ENCODE results near the gene POP5. TPM values are rescaled to one million over a fixed set of nuclear protein-coding genes. Genes with fewer than 3 reads are reported as not detected.

The POP5 gene
- total and polyA plus RNA-seq, 4 donors, result 20.0 to 37.1 (median 24.0) TPM

DNA sequence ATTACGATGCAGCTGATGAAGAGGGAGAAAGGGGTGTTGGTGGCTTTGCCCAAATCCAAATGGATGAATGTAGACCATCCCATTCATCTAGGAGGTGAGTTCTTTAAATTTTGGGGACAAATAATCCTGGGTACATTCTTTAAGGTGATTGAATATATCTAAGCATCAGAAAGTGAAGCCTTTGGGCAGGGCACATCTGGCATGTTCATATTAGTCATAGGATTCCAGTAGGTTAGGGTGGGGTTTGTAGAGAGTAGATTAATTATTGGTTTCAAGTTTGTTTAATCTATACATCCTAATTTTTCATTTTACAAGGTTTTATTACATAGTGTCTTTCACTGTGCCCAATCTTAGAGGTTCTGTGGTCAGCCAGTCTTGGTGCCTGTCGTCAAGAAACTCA is 23.6 kb downstream of the POP5 start:
- 93% methylated on average over 2 of the region's 2 CpGs for WGBS
- no peaks in the 10 kb centered on the region for H3K27me3 ChIP-seq (ENCODE audit: control insufficient read depth in 4 of 4, insufficient read depth in 4 of 4, low read length in 3 of 4)
- no peak for DNase-seq (ENCODE audit: low spot score)

GRCh38 chr12:120554678-120555077 is 26.5 kb downstream of the POP5 start:
- TF ChIP-seq HNF4G (IDR thresholded peaks at IDR 0.05), result no peak
- no peak for TF ChIP-seq MAX (IDR thresholded peaks at IDR 0.05)
- TF ChIP-seq FOXA2 (IDR thresholded peaks at IDR 0.05), result no peak
- no peak for TF ChIP-seq EGR1 (IDR thresholded peaks at IDR 0.05; ENCODE audit: low read depth in 2 of 2)
- TF ChIP-seq CTCF (IDR thresholded peaks at IDR 0.05; ENCODE audit: low read depth, low read length, missing input control), result no peak
- no peak for TF ChIP-seq FOXA1 (IDR thresholded peaks at IDR 0.05)
- no peak overlapping the region for H3K9ac ChIP-seq (ENCODE audit: low read depth in 1 of 2, low read length in 2 of 2)
- no peaks in the 10 kb centered on the region for H3K9me3 ChIP-seq (ENCODE audit: control insufficient read depth in 4 of 4, low read length in 3 of 4)
- peaks cover 16 to 42% (median 35%) of the 10 kb centered on the region in 4 donors for H3K36me3 ChIP-seq (ENCODE audit: control insufficient read depth in 4 of 4, insufficient read depth in 3 of 4, low read depth in 1 of 4, low read length in 3 of 4)
- no peaks in the 10 kb centered on the region for H3K27me3 ChIP-seq (ENCODE audit: control insufficient read depth in 4 of 4, insufficient read depth in 4 of 4, low read length in 3 of 4)
- 93% methylated on average over 1 of the region's 1 CpG for WGBS
- H3K27ac ChIP-seq (ENCODE audit: low read depth in 1 of 2, low read length in 2 of 2), result no peak overlapping the region
- no peak overlapping the region for H3K4me3 ChIP-seq (ENCODE audit: low read depth in 1 of 3, low read length in 3 of 3)
- DNase-seq (ENCODE audit: low spot score), result no peak
- peaks cover 3 to 15% (median 12%) of the 10 kb centered on the region in 4 donors for H3K4me1 ChIP-seq (ENCODE audit: control insufficient read depth in 4 of 4, insufficient read depth in 4 of 4, low read length in 3 of 4)

More for the DNA sequence above, 23.6 kb downstream of the POP5 start:
- H3K9ac ChIP-seq (ENCODE audit: low read depth in 1 of 2, low read length in 2 of 2), result no peak overlapping the region
- H3K4me3 ChIP-seq (ENCODE audit: low read depth in 1 of 3, low read length in 3 of 3), result no peak overlapping the region
- no peaks in the 10 kb centered on the region for H3K9me3 ChIP-seq (ENCODE audit: control insufficient read depth in 4 of 4, low read length in 3 of 4)
- H3K36me3 ChIP-seq (ENCODE audit: control insufficient read depth in 4 of 4, insufficient read depth in 3 of 4, low read depth in 1 of 4, low read length in 3 of 4), result peaks cover 16 to 59% (median 52%) of the 10 kb centered on the region in 4 donors
- no peak for TF ChIP-seq RXRA (IDR thresholded peaks at IDR 0.05)
- TF ChIP-seq MAX (IDR thresholded peaks at IDR 0.05), result no peak
- TF ChIP-seq HNF4G (IDR thresholded peaks at IDR 0.05), result no peak
- no peak for TF ChIP-seq CTCF (IDR thresholded peaks at IDR 0.05; ENCODE audit: low read depth, low read length, missing input control)
- no peaks in the 10 kb centered on the region for H3K4me1 ChIP-seq (ENCODE audit: control insufficient read depth in 4 of 4, insufficient read depth in 4 of 4, low read length in 3 of 4)
- no peak overlapping the region for H3K27ac ChIP-seq (ENCODE audit: low read depth in 1 of 2, low read length in 2 of 2)

DNA sequence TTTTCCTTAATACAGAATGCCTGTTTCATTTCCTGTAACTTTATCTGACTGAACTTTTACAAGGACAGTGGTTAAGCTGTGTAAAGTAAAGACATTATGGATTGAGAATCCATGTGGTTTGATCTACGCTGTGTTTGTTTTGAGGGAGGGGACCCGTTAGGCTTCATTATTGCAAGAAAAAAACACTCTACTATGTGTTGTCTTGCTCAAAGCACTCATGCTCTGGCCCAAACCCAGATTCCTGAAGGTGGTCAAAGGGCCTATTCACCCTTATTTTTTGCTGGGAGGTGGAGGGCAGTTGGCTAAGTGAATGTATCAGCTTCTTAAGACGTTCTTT is 35.2 kb downstream of the POP5 start:
- Histone ChIP-seq H3K4me1 (ENCODE audit: control insufficient read depth in 4 of 4, insufficient read depth in 4 of 4, low read length in 3 of 4) (peaks cover 17 to 33% (median 21%) of the 10 kb centered on the region in 4 donors), H3K4me3 (ENCODE audit: low read depth in 1 of 3, low read length in 3 of 3) (no peak overlapping the region), H3K9me3 (ENCODE audit: control insufficient read depth in 4 of 4, low read length in 3 of 4) (no peaks in the 10 kb centered on the region), H3K36me3 (ENCODE audit: control insufficient read depth in 4 of 4, insufficient read depth in 3 of 4, low read depth in 1 of 4, low read length in 3 of 4) (peaks cover 8 to 29% (median 20%) of the 10 kb centered on the region in 4 donors), H3K27ac (ENCODE audit: low read depth in 1 of 2, low read length in 2 of 2) (no peak overlapping the region), H3K9ac (ENCODE audit: low read depth in 1 of 2, low read length in 2 of 2) (no peak overlapping the region), H3K27me3 (ENCODE audit: control insufficient read depth in 4 of 4, insufficient read depth in 4 of 4, low read length in 3 of 4) (no peaks in the 10 kb centered on the region)
- 72% methylated on average over 3 of the region's 3 CpGs for WGBS
- no peak for DNase-seq (ENCODE audit: low spot score)
- TF ChIP-seq FOXA1 (IDR thresholded peaks at IDR 0.05) (no peak), RAD21 (IDR thresholded peaks at IDR 0.05) (no peak), ZBTB33 (IDR thresholded peaks at IDR 0.05) (no peak), HNF4A (conservative IDR thresholded peaks at IDR 0.05) (no peak), CTCF (IDR thresholded peaks at IDR 0.05; ENCODE audit: low read depth, low read length, missing input control) (no peak), TAF1 (conservative IDR thresholded peaks at IDR 0.05) (no peak), FOXA2 (IDR thresholded peaks at IDR 0.05) (no peak), SP1 (IDR thresholded peaks at IDR 0.05) (no peak), RXRA (IDR thresholded peaks at IDR 0.05) (no peak)
- TF ChIP-seq, protein P1, sequence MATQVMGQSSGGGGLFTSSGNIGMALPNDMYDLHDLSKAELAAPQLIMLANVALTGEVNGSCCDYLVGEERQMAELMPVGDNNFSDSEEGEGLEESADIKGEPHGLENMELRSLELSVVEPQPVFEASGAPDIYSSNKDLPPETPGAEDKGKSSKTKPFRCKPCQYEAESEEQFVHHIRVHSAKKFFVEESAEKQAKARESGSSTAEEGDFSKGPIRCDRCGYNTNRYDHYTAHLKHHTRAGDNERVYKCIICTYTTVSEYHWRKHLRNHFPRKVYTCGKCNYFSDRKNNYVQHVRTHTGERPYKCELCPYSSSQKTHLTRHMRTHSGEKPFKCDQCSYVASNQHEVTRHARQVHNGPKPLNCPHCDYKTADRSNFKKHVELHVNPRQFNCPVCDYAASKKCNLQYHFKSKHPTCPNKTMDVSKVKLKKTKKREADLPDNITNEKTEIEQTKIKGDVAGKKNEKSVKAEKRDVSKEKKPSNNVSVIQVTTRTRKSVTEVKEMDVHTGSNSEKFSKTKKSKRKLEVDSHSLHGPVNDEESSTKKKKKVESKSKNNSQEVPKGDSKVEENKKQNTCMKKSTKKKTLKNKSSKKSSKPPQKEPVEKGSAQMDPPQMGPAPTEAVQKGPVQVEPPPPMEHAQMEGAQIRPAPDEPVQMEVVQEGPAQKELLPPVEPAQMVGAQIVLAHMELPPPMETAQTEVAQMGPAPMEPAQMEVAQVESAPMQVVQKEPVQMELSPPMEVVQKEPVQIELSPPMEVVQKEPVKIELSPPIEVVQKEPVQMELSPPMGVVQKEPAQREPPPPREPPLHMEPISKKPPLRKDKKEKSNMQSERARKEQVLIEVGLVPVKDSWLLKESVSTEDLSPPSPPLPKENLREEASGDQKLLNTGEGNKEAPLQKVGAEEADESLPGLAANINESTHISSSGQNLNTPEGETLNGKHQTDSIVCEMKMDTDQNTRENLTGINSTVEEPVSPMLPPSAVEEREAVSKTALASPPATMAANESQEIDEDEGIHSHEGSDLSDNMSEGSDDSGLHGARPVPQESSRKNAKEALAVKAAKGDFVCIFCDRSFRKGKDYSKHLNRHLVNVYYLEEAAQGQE (IDR thresholded peaks at IDR 0.05), result no peak
- TF ChIP-seq, protein P2, sequence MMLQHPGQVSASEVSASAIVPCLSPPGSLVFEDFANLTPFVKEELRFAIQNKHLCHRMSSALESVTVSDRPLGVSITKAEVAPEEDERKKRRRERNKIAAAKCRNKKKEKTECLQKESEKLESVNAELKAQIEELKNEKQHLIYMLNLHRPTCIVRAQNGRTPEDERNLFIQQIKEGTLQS (IDR thresholded peaks at IDR 0.05), result no peak
